RWPE1 (cell line): ENCODE data around the gene GPC6.

Source experiments
- CTCF ChIA-PET: fragments of 350-600 bp; sonication (Branson Sonifier 250); formaldehyde crosslinking; extraction: SDS; loops from one replicate; lab custom pipeline; 2021; lab: Yijun Ruan, JAX
- POLR2A ChIA-PET: fragments of 400-600 bp; formaldehyde crosslinking; extraction: SDS; loops from one replicate; lab custom pipeline; 2020; ENCODE audit warnings: antibody characterized with exemption; ENCODE audit not compliant: low non-redundant PET; lab: Yijun Ruan, JAX
- DNase-seq: peaks from one replicate; pipeline ENCODE4 v3.0.0; 2012; ENCODE audit warnings: low spot score
- H3K27ac ChIP-seq: fragments of 450-650 bp; 2 replicates; pipeline ENCODE4 v1.5.1; 2017
- TF ChIP-seq, protein P1 (sequence below): fragments of 450-650 bp; conservative IDR thresholded peaks from 2 replicates; pipeline ENCODE4 v1.5.1; 2017; ENCODE audit warnings: low read depth, mild to moderate bottlenecking

Gene GPC6

DNA sequence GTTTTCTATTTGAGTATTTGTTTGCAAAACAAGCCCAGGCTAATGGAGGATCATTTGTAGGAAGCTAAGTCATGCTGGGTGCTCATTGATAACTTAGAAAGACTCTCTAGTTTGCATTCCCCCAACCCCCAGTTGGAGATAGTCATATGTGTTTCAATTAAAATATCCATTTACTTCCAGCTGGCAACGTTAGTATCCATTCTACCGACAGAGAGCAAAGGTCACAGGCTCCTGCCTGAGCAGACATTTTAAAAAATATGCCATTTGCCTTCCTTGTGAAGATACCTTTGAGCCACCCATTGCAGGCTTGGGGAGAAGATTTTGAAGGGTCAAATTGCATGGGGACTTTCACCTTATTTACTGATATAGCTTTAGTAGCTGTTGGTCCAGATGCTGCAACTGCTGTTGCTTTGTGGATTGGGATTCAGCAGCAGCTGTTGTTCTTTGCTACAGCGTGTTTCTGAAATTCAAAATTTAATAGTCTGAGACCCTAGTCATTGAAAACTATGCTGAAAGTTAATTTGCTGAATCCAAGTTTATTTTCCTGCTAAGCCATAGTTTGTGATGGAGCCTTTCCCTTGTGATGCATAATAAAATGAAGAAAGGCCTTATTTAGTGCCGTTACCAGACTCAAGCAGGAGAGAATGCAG is 335.1 kb downstream of the GPC6 start:
- TF ChIP-seq, protein P1, sequence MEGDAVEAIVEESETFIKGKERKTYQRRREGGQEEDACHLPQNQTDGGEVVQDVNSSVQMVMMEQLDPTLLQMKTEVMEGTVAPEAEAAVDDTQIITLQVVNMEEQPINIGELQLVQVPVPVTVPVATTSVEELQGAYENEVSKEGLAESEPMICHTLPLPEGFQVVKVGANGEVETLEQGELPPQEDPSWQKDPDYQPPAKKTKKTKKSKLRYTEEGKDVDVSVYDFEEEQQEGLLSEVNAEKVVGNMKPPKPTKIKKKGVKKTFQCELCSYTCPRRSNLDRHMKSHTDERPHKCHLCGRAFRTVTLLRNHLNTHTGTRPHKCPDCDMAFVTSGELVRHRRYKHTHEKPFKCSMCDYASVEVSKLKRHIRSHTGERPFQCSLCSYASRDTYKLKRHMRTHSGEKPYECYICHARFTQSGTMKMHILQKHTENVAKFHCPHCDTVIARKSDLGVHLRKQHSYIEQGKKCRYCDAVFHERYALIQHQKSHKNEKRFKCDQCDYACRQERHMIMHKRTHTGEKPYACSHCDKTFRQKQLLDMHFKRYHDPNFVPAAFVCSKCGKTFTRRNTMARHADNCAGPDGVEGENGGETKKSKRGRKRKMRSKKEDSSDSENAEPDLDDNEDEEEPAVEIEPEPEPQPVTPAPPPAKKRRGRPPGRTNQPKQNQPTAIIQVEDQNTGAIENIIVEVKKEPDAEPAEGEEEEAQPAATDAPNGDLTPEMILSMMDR = no peak
- CTCF ChIA-PET = no interaction called here
- POLR2A ChIA-PET = no interaction called here
- H3K27ac ChIP-seq = no peak overlapping the region
- DNase-seq = no peak

DNA sequence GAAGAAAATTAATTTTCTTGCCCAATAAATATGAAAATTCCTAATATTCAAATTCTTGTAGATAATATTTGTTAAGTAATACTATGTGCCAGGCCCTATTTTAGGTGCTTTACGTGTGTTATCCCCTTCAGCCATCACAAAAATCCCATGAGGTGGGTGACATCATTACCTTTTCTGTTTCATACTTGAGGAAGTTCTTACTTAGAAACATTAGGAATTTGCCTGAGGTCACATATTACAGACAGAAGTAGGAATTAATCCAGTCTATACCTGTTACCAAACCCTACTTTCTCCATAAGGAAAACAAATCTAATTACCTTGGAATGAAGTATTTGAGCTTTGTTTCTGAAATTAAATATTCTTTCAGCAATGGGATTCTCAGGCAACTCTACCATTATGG is 336.1 kb downstream of the GPC6 start:
- ChIA-PET POLR2A (no interaction called here), CTCF (interaction anchor here (0.6 kb wide), 1 partner anchor 652 kb away, joined by 3 read pairs; no protein-coding TSS in a partner anchor)
- TF ChIP-seq, protein P1 = no peak
- no peak overlapping the region for H3K27ac ChIP-seq
- DNase-seq = peak; percentile 22

DNA sequence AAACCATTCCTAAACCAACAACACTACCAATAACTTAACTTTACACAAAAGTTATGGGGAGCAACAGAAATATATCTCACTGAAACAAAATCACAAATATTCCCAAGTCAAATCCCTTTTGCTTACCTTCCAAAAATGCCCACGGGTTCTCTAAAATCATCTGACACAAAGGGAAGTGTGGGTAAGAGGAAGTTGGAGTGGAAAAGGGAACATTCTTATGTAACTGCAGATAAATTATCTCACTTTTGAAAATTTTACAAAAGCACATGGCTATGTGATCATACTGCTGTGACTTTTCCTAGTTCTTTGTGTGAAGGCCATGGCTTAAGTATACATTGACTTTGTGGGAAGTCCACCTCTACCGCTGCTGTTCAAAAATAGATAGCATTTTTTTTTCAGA is 350.5 kb downstream of the GPC6 start:
- no peak overlapping the region for H3K27ac ChIP-seq
- CTCF ChIA-PET = no interaction called here
- POLR2A ChIA-PET = no interaction called here
- TF ChIP-seq, protein P1 = no peak
- DNase-seq = no peak

DNA sequence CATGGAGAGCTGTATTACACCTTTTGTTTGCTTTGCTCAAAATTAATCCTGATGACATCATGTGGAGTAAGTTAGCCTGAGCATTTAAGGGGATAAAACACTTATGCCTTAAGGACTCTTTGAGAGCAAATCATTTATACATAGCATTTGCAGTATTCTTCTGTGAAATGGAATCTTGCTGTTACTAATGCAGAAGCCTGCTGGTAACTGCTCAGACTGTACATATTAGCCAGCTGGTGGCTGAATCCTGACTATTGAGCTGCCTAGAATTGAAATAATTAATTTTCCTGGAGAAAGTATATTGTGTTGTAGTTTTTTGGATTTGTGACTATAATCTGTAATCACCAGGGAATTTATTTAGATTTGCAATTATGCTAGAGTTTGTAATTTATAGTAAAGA is 363.2 kb downstream of the GPC6 start:
- CTCF ChIA-PET = no interaction called here
- DNase-seq = no peak
- TF ChIP-seq, protein P1 = no peak
- H3K27ac ChIP-seq = no peak overlapping the region
- POLR2A ChIA-PET = no interaction called here

DNA sequence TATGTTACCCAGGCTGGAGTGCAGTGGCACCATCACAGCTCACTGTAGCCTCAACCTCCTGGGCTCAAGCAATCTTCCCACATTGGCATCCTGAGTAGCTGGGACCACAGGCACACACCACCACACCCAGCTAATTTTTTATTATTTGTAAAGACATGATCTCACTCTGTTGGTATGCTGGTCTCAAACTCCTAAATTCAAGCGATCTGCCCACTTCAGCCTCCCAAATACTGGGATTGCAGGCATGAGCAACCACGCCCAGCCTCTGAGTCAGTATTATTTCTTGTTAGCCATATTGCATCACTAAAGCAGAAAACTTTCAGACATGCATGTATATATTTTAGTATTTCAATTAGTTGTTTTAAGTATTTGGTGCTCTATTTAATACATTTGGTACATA is 376.4 kb downstream of the GPC6 start:
- POLR2A ChIA-PET = no interaction called here
- CTCF ChIA-PET = interaction anchor here (0.6 kb wide), 1 partner anchor 316 kb away, joined by 4 read pairs; no protein-coding TSS in a partner anchor
- DNase-seq = peak; percentile 16
- H3K27ac ChIP-seq = peak overlapping the region; percentile 70
- TF ChIP-seq, protein P1 = no peak

DNA sequence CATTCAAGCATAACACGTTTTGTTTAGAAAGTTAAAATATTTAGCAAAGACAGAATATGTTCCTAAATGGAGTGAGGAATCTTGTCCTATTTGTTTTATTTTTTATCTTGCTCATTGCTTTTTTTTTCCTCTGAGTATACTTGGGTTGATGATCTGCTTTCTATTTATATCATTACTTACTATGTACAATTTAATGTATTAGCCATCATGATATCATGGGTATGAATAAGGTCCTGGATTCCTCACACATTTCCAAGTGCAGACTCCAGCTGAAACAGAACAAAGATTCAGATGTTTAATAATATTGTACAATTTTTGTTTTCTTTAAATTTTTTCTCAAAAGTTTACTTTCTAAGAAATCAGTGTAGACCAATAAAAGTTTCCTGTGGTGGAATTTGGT is 388.2 kb downstream of the GPC6 start:
- TF ChIP-seq, protein P1 = no peak
- DNase-seq = no peak
- H3K27ac ChIP-seq = no peak overlapping the region
- POLR2A ChIA-PET = no interaction called here
- CTCF ChIA-PET = no interaction called here
